IPS-20b (cell line): Measurements from ENCODE around the gene SUGCT.

Experiments used
- H3K27ac ChIP-seq: one replicate; pipeline ENCODE4 v1.5.1; 2013; ENCODE audit warnings: low read length
- H3K27me3 ChIP-seq: 2 replicates; pipeline ENCODE4 v1.6.1; 2013; ENCODE audit warnings: mild to moderate bottlenecking, low read length, inconsistent platforms; ENCODE audit not compliant: insufficient read depth
- H3K36me3 ChIP-seq: 2 replicates; pipeline ENCODE4 v1.6.1; 2013; ENCODE audit warnings: low read depth, mild to moderate bottlenecking, inconsistent platforms, low read length, moderate library complexity; ENCODE audit not compliant: insufficient read depth
- H3K4me1 ChIP-seq: 2 replicates; pipeline ENCODE4 v1.6.1; 2013; ENCODE audit warnings: mild to moderate bottlenecking, control low read depth, inconsistent platforms, low read length, moderate library complexity; ENCODE audit not compliant: insufficient read depth
- H3K4me3 ChIP-seq: 2 replicates; pipeline ENCODE4 v1.5.1; 2013; ENCODE audit warnings: mild to moderate bottlenecking, low read length, inconsistent platforms
- H3K9ac ChIP-seq: 2 replicates; pipeline ENCODE4 v1.6.1; 2013; ENCODE audit warnings: low read depth, mild to moderate bottlenecking, inconsistent platforms, low read length, moderate library complexity
- H3K9me3 ChIP-seq: 2 replicates; pipeline ENCODE4 v1.6.1; 2013; ENCODE audit warnings: mild to moderate bottlenecking, low read depth, low read length, inconsistent platforms; ENCODE audit not compliant: insufficient read depth

The SUGCT gene

DNA sequence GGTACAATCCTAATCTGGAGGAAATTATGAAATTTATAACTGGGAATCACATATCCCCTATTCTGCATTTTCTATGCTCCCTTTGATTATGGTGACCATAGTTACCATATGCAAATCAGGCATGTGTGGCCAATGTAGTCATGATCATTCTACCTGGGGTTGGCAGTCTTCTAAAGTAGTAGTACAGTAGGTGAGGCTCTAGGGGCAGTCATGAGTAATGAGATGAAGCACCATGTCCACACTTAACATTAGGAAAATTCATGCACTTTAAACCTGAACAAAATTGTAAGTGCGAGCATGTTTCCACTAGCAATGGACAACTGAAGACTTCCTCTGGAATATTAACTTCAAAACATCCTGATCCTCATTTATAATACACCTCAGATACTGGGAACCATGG, 545.9 kb downstream of the SUGCT start:
- Histone ChIP-seq H3K4me3 (no peak overlapping the region), H3K4me1 (no peaks in the 10 kb centered on the region), H3K36me3 (no peaks in the 10 kb centered on the region)

GRCh38 chr7:40682696-40683095, 547.9 kb downstream of the SUGCT start:
- H3K4me1 ChIP-seq, result no peaks in the 10 kb centered on the region
- H3K4me3 ChIP-seq, result no peak overlapping the region
- no peak overlapping the region for H3K9ac ChIP-seq
- H3K9me3 ChIP-seq, result no peaks in the 10 kb centered on the region
- H3K27me3 ChIP-seq, result no peaks in the 10 kb centered on the region
- no peaks in the 10 kb centered on the region for H3K36me3 ChIP-seq
- H3K27ac ChIP-seq, result no peak overlapping the region

More for the DNA sequence above, 545.9 kb downstream of the SUGCT start:
- no peaks in the 10 kb centered on the region for H3K27me3 ChIP-seq
- no peak overlapping the region for H3K27ac ChIP-seq
- H3K9me3 ChIP-seq, result no peaks in the 10 kb centered on the region
- no peak overlapping the region for H3K9ac ChIP-seq

DNA sequence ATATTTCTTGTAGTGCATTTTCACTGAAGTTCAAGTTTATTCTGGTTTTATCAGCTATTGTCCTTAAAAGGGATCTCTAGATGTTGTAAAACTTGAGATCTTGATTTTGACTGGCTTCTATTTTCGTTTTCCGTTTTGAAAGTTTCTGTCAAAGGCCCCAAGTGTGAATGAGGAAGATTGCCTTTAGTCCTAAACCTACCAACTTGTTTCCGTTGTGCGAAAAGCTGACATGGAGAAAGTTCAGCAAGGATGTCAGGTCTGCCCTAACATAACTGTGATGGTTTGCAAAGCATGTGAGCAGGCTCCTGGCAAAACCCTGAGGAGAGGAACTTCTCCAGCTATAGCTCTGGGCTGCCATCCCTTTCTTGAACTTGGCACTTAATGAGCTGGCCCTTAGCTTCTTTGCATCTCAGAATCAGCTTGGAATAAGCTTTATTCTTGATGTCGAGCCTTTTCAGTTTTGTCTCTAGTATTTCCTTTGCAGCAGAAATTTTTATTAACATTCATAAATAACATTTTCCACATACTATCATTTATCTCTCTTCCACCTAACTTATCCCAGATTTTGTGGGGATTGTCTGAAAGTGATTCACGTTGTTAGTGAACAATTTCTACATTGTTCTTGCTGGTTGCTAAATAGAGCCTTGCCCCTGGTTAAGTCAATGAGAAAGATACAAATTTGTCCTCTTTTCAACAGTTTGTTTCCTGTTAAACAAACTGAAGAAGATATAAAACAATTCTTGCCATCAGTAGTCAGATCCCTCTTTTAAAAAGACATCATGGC, 559.4 kb downstream of the SUGCT start:
- no peaks in the 10 kb centered on the region for H3K9me3 ChIP-seq
- H3K9ac ChIP-seq, result no peak overlapping the region
- no peaks in the 10 kb centered on the region for H3K36me3 ChIP-seq
- H3K4me1 ChIP-seq, result no peaks in the 10 kb centered on the region
- H3K27me3 ChIP-seq, result no peaks in the 10 kb centered on the region
- H3K4me3 ChIP-seq, result no peak overlapping the region
- no peak overlapping the region for H3K27ac ChIP-seq

DNA sequence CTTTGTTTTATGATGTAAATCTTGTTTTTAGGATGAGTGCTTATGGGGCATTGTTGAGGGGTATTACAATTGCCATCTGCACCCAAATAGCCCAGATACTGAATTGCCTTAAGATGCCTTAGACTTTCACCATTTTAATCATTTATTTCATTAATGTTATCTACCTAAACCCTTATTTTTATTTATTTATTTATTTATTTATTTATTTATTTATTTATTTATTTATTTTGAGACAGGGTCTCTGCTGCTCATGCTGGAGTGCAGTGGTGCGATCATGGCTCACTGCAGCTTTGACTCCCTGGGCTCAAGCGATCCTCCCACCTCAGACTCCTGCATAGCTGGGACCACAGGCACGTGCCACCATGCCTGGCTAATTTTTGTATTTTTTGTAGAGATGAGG, 560.2 kb downstream of the SUGCT start:
- Histone ChIP-seq H3K9ac (no peak overlapping the region), H3K36me3 (no peaks in the 10 kb centered on the region), H3K4me3 (no peak overlapping the region), H3K4me1 (peaks cover under 1% of the 10 kb centered on the region; the same call in 1 of the 2 replicates), H3K27me3 (no peaks in the 10 kb centered on the region), H3K27ac (no peak overlapping the region), H3K9me3 (no peaks in the 10 kb centered on the region)

- Histone ChIP-seq H3K4me1 (peaks cover 15% of the 10 kb centered on the region; the same call in 1 of the 2 replicates), H3K9ac (no peak overlapping the region), H3K27ac (no peak overlapping the region), H3K36me3 (no peaks in the 10 kb centered on the region), H3K4me3 (no peak overlapping the region), H3K27me3 (no peaks in the 10 kb centered on the region), H3K9me3 (no peaks in the 10 kb centered on the region)
These were observed 562.8 kb downstream of the SUGCT start for GRCh38 chr7:40697653-40698052.

- Histone ChIP-seq H3K27me3 (no peaks in the 10 kb centered on the region), H3K27ac (no peak overlapping the region), H3K4me1 (peaks cover 15% of the 10 kb centered on the region; the same call in 1 of the 2 replicates), H3K9me3 (no peaks in the 10 kb centered on the region), H3K9ac (no peak overlapping the region), H3K36me3 (no peaks in the 10 kb centered on the region), H3K4me3 (no peak overlapping the region)
These were observed 563.6 kb downstream of the SUGCT start for GRCh38 chr7:40698214-40698920.

GRCh38 chr7:40698921-40699260, 564.1 kb downstream of the SUGCT start:
- Histone ChIP-seq H3K36me3 (no peaks in the 10 kb centered on the region), H3K4me3 (no peak overlapping the region), H3K27me3 (no peaks in the 10 kb centered on the region), H3K27ac (no peak overlapping the region), H3K9me3 (no peaks in the 10 kb centered on the region), H3K9ac (no peak overlapping the region), H3K4me1 (peaks cover 15% of the 10 kb centered on the region; the same call in 1 of the 2 replicates)

DNA sequence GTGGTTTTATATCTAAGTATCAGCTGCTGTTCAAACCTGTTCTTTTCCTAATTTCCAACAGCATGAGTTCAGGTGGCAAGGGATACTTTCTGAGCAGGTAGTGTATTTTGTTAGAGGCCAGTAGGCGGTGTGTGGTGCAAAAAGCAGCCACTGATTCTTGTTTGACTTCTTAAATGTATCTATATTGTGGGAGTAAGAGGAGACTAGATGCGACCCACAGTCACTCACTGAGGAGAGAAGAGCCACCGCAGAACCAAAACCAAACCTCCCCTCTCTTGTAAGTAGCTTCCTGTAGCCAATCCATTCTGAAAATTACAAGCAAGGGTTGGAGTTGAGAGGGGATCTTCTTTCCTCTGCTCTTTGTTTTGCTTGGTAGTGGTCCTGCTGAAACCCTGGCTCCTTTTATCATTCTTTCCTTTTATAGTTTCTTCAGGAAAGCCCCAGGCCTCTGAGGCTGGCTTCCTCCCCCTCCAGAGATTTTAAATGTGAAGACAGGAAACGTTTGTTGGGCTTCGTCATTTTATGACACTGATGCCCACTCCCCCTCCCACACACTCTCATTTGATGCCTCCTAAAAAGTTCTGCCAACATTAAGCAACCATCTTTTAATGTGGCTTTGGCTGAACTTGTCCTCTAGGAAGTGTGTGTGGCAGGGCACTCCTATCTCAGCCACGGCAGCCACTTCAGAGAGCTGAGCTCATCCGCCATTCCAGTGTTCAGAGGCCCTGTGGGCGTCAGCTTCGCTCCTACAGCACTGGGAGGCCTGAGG, 566.0 kb downstream of the SUGCT start:
- Histone ChIP-seq H3K4me3 (no peak overlapping the region), H3K27me3 (no peaks in the 10 kb centered on the region), H3K4me1 (peaks cover 15% of the 10 kb centered on the region; the same call in 1 of the 2 replicates), H3K36me3 (no peaks in the 10 kb centered on the region), H3K27ac (no peak overlapping the region), H3K9me3 (no peaks in the 10 kb centered on the region), H3K9ac (no peak overlapping the region)

DNA sequence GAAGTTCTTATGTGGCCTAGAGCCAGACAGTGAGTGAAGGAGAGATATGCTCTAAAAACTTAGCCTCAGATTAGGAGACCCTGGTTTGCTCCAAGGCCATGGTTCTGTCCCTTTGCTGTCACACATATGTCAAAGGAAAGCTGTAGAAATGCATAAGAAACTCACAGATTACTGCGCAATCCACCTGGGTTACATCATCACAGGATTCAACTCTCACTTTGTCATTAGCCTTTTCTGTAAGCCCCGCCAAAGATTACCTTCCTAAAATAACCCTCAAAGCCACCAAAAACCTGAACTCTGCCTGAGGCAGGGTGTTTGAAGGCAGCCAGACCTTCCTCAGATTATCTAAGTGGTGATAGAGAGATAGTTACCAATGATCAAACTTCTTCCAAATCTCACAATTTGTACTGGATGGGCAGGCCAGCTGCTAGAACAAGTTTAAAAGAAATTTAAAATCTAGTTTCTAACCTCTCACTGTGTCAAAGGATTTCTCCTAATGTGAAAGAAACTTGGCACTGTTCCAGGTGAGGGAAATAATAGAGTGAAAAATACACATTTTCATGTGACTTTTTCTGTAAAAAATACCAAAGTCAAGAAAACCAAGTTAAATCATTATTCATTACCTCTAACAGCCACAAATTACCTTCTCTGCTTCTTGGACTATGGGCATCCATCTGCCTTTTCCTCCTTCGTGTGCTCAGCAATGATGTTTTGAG, 567.2 kb downstream of the SUGCT start:
- Histone ChIP-seq H3K27ac (no peak overlapping the region), H3K36me3 (no peaks in the 10 kb centered on the region), H3K27me3 (no peaks in the 10 kb centered on the region), H3K4me3 (no peak overlapping the region), H3K9me3 (no peaks in the 10 kb centered on the region), H3K9ac (no peak overlapping the region), H3K4me1 (peaks cover 15% of the 10 kb centered on the region; the same call in 1 of the 2 replicates)

DNA sequence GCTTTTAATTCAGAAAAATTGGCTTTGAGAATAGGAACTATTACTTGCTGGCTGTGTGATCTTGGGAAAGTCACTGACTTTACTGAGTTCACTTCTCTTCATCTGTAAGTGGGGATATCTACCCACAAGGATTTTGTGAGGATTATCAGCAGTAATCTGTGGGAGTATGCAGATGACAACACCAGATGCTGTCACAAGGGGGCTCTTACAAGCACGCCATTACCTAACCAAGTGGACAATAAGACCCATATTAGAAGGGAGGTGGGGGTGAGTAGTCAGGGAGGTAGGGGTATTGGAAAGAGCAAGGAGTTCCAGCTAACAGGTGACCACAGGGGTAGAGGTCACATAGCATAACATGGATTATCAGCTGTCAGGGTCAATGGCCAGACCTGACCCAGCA, 569.4 kb downstream of the SUGCT start:
- Histone ChIP-seq H3K27me3 (no peaks in the 10 kb centered on the region), H3K4me1 (peaks cover 15% of the 10 kb centered on the region; the same call in 1 of the 2 replicates), H3K36me3 (no peaks in the 10 kb centered on the region), H3K9ac (no peak overlapping the region), H3K27ac (no peak overlapping the region), H3K9me3 (no peaks in the 10 kb centered on the region), H3K4me3 (no peak overlapping the region)

DNA sequence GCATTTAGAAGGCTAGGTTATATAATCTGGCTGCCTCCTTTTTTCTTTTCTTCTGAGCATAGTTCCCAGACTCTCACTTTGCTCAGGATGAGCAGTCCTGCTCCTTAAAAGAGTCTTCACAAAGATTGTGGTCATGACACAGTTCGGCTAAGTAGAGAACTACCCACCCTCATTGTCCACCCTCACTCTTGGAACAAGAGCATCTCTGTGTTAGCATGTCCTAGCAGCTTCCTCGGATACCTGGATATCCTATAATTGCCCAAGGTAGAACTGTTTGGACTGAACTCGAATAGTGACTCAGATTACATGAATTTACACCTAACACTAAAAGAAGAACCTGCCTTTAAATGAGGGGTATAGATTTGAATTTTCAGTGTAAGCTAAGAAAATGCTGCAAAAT, 572.0 kb downstream of the SUGCT start:
- Histone ChIP-seq H3K4me3 (no peak overlapping the region), H3K9ac (no peak overlapping the region), H3K27ac (no peak overlapping the region), H3K27me3 (no peaks in the 10 kb centered on the region), H3K36me3 (no peaks in the 10 kb centered on the region), H3K9me3 (no peaks in the 10 kb centered on the region), H3K4me1 (no peaks in the 10 kb centered on the region)
